Measurements from ENCODE around the gene ST6GALNAC4. TPM values are rescaled to one million over a fixed set of nuclear protein-coding genes. Genes with fewer than 3 reads are reported as not detected.

Gene ST6GALNAC4
- total and polyA plus RNA-seq, 2 donors (not counting 1 experiment from before 2014, with no cell fraction given), result 80.5 to 199 TPM

- H3K9me3 Mint-ChIP-seq (ENCODE audit: insufficient read depth), result no peaks in the 10 kb centered on the region
- no peaks in the 10 kb centered on the region for H3K9me3 ChIP-seq (ENCODE audit: control extremely low read depth in 1 of 3, control insufficient read depth in 2 of 3, insufficient read depth in 1 of 3, low read length in 2 of 3)
- H4K20me1 ChIP-seq (ENCODE audit: control insufficient read depth, insufficient read depth, low read length, poor library complexity, severe bottlenecking), result no peaks in the 10 kb centered on the region
- no peaks in the 10 kb centered on the region for H3K27me3 Mint-ChIP-seq
- peaks cover 0 to 35% of the 10 kb centered on the region in 2 experiments for H3K36me3 ChIP-seq (replicated peaks in 1 of 2; ENCODE audit: control extremely low read depth in 1 of 2, control insufficient read depth in 1 of 2, extremely low read depth in 1 of 2, insufficient read depth in 2 of 2, low read length in 1 of 2)
- peaks cover 20% of the 10 kb centered on the region for H3K4me1 Mint-ChIP-seq
- H3K27ac Mint-ChIP-seq, result peak overlapping the region; percentile 11
- POLR2A ChIA-PET, result interaction anchor here (0.6 kb wide), 1 partner anchor 438 kb away, joined by 3 read pairs; no protein-coding TSS in a partner anchor
- no peak overlapping the region for H3K4me2 ChIP-seq (replicated peaks; ENCODE audit: low read depth, low read length, poor library complexity, severe bottlenecking)
- no peak overlapping the region for H2AFZ ChIP-seq (ENCODE audit: insufficient read depth, low read depth, low read length, poor library complexity, severe bottlenecking)
- peaks cover 0 to 11% of the 10 kb centered on the region in 2 donors for H3K4me1 ChIP-seq (ENCODE audit: control insufficient read depth in 2 of 2, insufficient read depth in 2 of 2, low read length in 2 of 2)
- TF ChIP-seq CTCF (IDR thresholded peaks at IDR 0.05) (no peak), EZH2 (IDR thresholded peaks at IDR 0.05; ENCODE audit: borderline replicate concordance, insufficient read depth, low read depth, low read length, poor library complexity, severe bottlenecking) (no peak)
- 97% methylated on average over 18 of the region's 18 CpGs for WGBS (ENCODE audit: insufficient coverage)
- H3K4me3 ChIP-seq (ENCODE audit: control extremely low read depth in 1 of 5, extremely low read depth in 1 of 5, insufficient read depth in 1 of 5, low read depth in 2 of 5, low read length in 4 of 5), result no peak overlapping the region
- no peaks in the 10 kb centered on the region for H3K79me2 ChIP-seq (ENCODE audit: control insufficient read depth, insufficient read depth, low read length)
- H3K27ac ChIP-seq (ENCODE audit: low read length in 2 of 2), result no peak overlapping the region
- ATAC-seq (ENCODE audit: low read depth) (no peak), DNase-seq (peak; percentile 4)
- no peak overlapping the region for H3K4me3 Mint-ChIP-seq
- H3K27me3 ChIP-seq (replicated peaks in 1 of 4; ENCODE audit: control extremely low read depth in 1 of 4, control insufficient read depth in 3 of 4, insufficient read depth in 4 of 4, low read length in 3 of 4), result no peaks in the 10 kb centered on the region
- CTCF ChIA-PET, result interaction anchor here (1.4 to 7.8 kb wide), 3 partner anchors 17 to 123 kb away, joined by 3 to 34 read pairs (median 5); no protein-coding TSS in a partner anchor
- H3K9ac ChIP-seq (ENCODE audit: low read length), result no peak overlapping the region
- intact Hi-C loops (cut with micrococcal nuclease), result no loop called here
Measured at GRCh38 chr9:127886401-127886972, 30.4 kb downstream of the ST6GALNAC4 start.

DNA sequence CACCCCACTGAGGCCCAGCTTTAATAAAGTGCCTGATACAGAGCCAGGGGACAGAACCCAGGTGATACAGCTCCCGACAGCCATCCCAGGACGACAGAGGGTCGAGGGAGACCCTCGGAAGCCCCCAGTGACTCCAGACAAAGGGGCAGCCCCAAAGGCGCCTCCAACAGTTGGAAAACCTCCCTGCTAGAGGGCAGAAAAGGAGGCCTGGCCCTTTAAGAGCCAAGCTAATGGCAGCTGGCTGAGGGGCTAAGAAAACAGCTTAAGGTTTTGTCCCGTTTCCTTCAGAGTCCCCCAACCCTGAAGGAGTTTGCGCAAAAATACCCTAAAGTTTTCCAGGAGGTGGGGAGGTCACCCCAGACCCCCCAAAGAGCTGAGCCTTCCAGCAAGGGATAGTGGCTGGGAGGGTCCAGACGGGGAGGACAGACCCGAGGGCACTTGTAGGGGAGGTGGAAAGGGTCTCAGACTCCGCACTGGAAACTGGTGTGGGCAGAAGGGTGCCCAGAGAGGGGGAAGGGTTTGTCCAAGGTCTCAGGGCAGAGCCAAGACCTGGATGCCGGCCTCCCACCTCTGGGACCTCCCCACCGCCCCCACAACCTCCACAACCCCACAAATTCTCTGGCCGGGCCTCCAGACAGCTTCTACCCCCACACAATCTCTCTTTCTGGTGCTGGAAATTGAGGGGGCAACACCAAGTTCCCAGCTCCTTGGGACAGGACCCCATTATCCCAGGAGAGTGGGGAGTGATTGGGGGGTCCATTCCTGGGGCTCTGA, 31.1 kb downstream of the ST6GALNAC4 start:
- H3K9me3 Mint-ChIP-seq (ENCODE audit: insufficient read depth), result no peaks in the 10 kb centered on the region

More for the DNA sequence above, 31.1 kb downstream of the ST6GALNAC4 start:
- no peaks in the 10 kb centered on the region for H3K27me3 ChIP-seq (replicated peaks in 1 of 4; ENCODE audit: control extremely low read depth in 1 of 4, control insufficient read depth in 3 of 4, insufficient read depth in 4 of 4, low read length in 3 of 4)
- intact Hi-C loops (cut with micrococcal nuclease), result no loop called here
- H3K27ac Mint-ChIP-seq, result no peak overlapping the region
- H3K4me1 ChIP-seq (ENCODE audit: control insufficient read depth in 2 of 2, insufficient read depth in 2 of 2, low read length in 2 of 2), result peaks cover 0 to 11% of the 10 kb centered on the region in 2 donors
- no peak overlapping the region for H3K4me3 ChIP-seq (ENCODE audit: control extremely low read depth in 1 of 5, extremely low read depth in 1 of 5, insufficient read depth in 1 of 5, low read depth in 2 of 5, low read length in 4 of 5)
- H3K36me3 ChIP-seq (replicated peaks in 1 of 2; ENCODE audit: control extremely low read depth in 1 of 2, control insufficient read depth in 1 of 2, extremely low read depth in 1 of 2, insufficient read depth in 2 of 2, low read length in 1 of 2), result peaks cover 0 to 35% of the 10 kb centered on the region in 2 experiments
- CTCF ChIA-PET, result interaction anchor here (1.0 to 7.8 kb wide), 3 partner anchors 15 to 150 kb away, joined by 3 to 34 read pairs (median 4); partner anchors contain the start of gene TOR2A
- no peak overlapping the region for H3K9ac ChIP-seq (ENCODE audit: low read length)
- H3K4me3 Mint-ChIP-seq, result no peak overlapping the region
- no peak overlapping the region for H3K4me2 ChIP-seq (replicated peaks; ENCODE audit: low read depth, low read length, poor library complexity, severe bottlenecking)
- no peak for TF ChIP-seq EZH2 (IDR thresholded peaks at IDR 0.05; ENCODE audit: borderline replicate concordance, insufficient read depth, low read depth, low read length, poor library complexity, severe bottlenecking)
- no peak for TF ChIP-seq CTCF (IDR thresholded peaks at IDR 0.05)
- no peaks in the 10 kb centered on the region for H3K9me3 ChIP-seq (ENCODE audit: control extremely low read depth in 1 of 3, control insufficient read depth in 2 of 3, insufficient read depth in 1 of 3, low read length in 2 of 3)
- no peaks in the 10 kb centered on the region for H4K20me1 ChIP-seq (ENCODE audit: control insufficient read depth, insufficient read depth, low read length, poor library complexity, severe bottlenecking)
- DNase-seq (no peak), ATAC-seq (ENCODE audit: low read depth) (no peak)
- H2AFZ ChIP-seq (ENCODE audit: insufficient read depth, low read depth, low read length, poor library complexity, severe bottlenecking), result no peak overlapping the region
- no peak overlapping the region for H3K27ac ChIP-seq (ENCODE audit: low read length in 2 of 2)
- no peaks in the 10 kb centered on the region for H3K27me3 Mint-ChIP-seq
- POLR2A ChIA-PET, result interaction anchor here (0.6 kb wide), 1 partner anchor 437 kb away, joined by 3 read pairs; no protein-coding TSS in a partner anchor
- 97% methylated on average over 9 of the region's 13 CpGs for WGBS (ENCODE audit: insufficient coverage)
- H3K79me2 ChIP-seq (ENCODE audit: control insufficient read depth, insufficient read depth, low read length), result no peaks in the 10 kb centered on the region
- peaks cover 22% of the 10 kb centered on the region for H3K4me1 Mint-ChIP-seq

Data from B cell (primary cell).